Ovary (tissue), 9 donors: ENCODE measurements around the gene MBNL2. TPM values are rescaled to one million over a fixed set of nuclear protein-coding genes. Genes with fewer than 3 reads are reported as not detected.

Experiments used
- DNase-seq, 5 donors: peaks; one replicate each; pipeline ENCODE4 v3.0.0-alpha.2; 2019 to 2020
- H3K27ac ChIP-seq, 2 donors: fragments of 200-600 bp; one replicate each; pipeline versions ENCODE4 v1.5.1 to v1.8.0; 2019 to 2022
- H3K27me3 ChIP-seq: fragments of 200-600 bp; one replicate; pipeline ENCODE4 v1.8.0; 2022
- H3K36me3 ChIP-seq: fragments of 200-600 bp; sonication (generic); one replicate; pipeline ENCODE4 v1.5.1; 2019
- H3K4me1 ChIP-seq: one replicate; pipeline ENCODE4 v1.8.1; 2013; ENCODE audit warnings: mild to moderate bottlenecking, moderate library complexity; ENCODE audit not compliant: insufficient read depth
- H3K4me3 ChIP-seq: fragments of 200-600 bp; sonication (generic); one replicate; pipeline ENCODE4 v1.5.1; 2017
- H3K9me3 ChIP-seq, 2 donors: fragments of 200-600 bp in 1 of 2; sonication (generic) in 1 of 2; one replicate each; pipeline versions ENCODE4 v1.5.1 to v1.8.1; 2013 to 2019; ENCODE audit warnings: mild to moderate bottlenecking in 1 of 2, moderate library complexity in 1 of 2
- CTCF ChIP-seq, 3 donors: fragments of 450-650 bp in 2 of 3; fragments of 200-600 bp in 1 of 3; IDR thresholded peaks; one replicate each; pipeline versions ENCODE4 v1.5.1 to v1.8.0; 2016 to 2022; ENCODE audit warnings: antibody characterized with exemption in 3 of 3, mild to moderate bottlenecking in 1 of 3
- EP300 ChIP-seq: sonication (generic); formaldehyde crosslinking; IDR thresholded peaks from one replicate; pipeline ENCODE4 v1.6.1; 2017; ENCODE audit warnings: antibody characterized with exemption
- POLR2A ChIP-seq: fragments of 450-650 bp; IDR thresholded peaks from one replicate; pipeline ENCODE4 v1.6.1; 2017; ENCODE audit warnings: antibody characterized with exemption, mild to moderate bottlenecking, moderate library complexity
- WGBS, 3 donors: extraction: QIAGEN DNeasy Blood & Tissue Kit in 1 of 3; methylation state at CpG; one replicate each; pipeline versions ENCODE4 v1.1.5 to v1.1.7; 2013 to 2017; 5-methylcytosine and 5-hydroxymethylcytosine counted together
- intact Hi-C, 4 donors: fragments of 100-400 bp; cut with DNase I; formaldehyde crosslinking; loops; one replicate each; pipeline versions ENCODE4 v1.11.0 to v1.15.1; 2022 to 2023
- polyA plus RNA-seq, 2 donors: library from polyadenylated mRNA; stranded (reverse); fragments of 200-250 nt in 1 of 2; fragments of 350-450 nt in 1 of 2; fragmentation: Illumina TruSeq in 1 of 2; extraction: RNeasy Lipid Tissue Mini Kit (QIAGEN cat#74804) in 1 of 2; gene quantifications; one replicate each; pipeline ENCODE4 v1.2.3, GENCODE V29; 2013 to 2014
- total RNA-seq, 7 donors: library from RNA; depleted of rRNA in 2 of 7; stranded (reverse); fragments of >200 nt in 2 of 7; fragmentation: NEBNext Ultra II Directional in 3 of 7; extraction: Animal tissue kit (Norgen Biotek cat#: 25700) in 3 of 7; gene quantifications; one replicate each; pipeline versions ENCODE4 v1.1.0 to v1.2.4, GENCODE V29; 2016 to 2023
- donor health status: DM: no; HTN: no; CAD: no; lungs with moderate emphysema.
- donor health status: DM: no; HTN: no; CAD: no.
- donor health status: Bipolar disorder and iron deficiency.
- donor health status: DM: yes; HTN: yes; CAD: no.
- donor health status: DM: no; HTN: no; CAD: no.
- donor health status: DM: yes; HTN: yes; CAD: no.

The MBNL2 gene
- total and polyA plus RNA-seq, 9 donors, result 43.7 to 110 (median 92.1) TPM

- Histone ChIP-seq H3K27ac (no peak overlapping the region), H3K4me3 (no peak overlapping the region), H3K9me3 (no peaks in the 10 kb centered on the region), H3K27me3 (no peaks in the 10 kb centered on the region), H3K36me3 (no peaks in the 10 kb centered on the region), H3K4me1 (no peaks in the 10 kb centered on the region)
- TF ChIP-seq CTCF (IDR thresholded peaks at IDR 0.05), result no peak
- no peak for TF ChIP-seq POLR2A
- TF ChIP-seq EP300, result no peak
- DNase-seq, result no peak
- intact Hi-C loops, result no loop called here
- 77 to 84% (median 79%) methylated on average over 4 of the region's 4 CpGs for WGBS, 3 donors
Measured at GRCh38 chr13:97395447-97396136, 173.5 kb downstream of the MBNL2 start.

DNA sequence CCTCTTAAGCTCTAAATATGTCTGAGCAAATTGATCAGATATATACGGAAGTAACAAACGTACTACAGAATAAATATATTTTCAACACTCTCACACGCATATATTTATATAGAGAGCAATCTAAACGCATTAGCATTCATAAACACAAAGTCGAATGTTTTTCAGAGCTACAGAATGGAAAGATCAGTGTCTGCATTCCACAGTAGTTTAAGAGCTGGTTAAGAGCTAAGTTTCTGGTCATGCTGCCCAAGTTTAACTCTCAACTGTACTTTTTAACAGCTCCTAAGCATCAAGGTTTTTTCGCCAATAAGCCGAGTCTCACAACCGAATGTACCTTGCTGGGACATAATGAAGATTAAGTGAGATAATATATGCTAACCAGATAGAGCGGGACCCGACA, 175.1 kb downstream of the MBNL2 start:
- H3K4me1 ChIP-seq, result no peaks in the 10 kb centered on the region

GRCh38 chr13:97401421-97401820, 179.3 kb downstream of the MBNL2 start:
- Histone ChIP-seq H3K9me3 (no peaks in the 10 kb centered on the region), H3K27ac (no peak overlapping the region), H3K36me3 (no peaks in the 10 kb centered on the region), H3K27me3 (no peaks in the 10 kb centered on the region), H3K4me1 (no peaks in the 10 kb centered on the region), H3K4me3 (no peak overlapping the region)
- WGBS, 3 donors, result 64 to 78% (median 74%) methylated on average over 3 of the region's 3 CpGs
- intact Hi-C loops, result no loop called here
- DNase-seq, result no peak
- no peak for TF ChIP-seq CTCF (IDR thresholded peaks at IDR 0.05)

More for the DNA sequence above, 175.1 kb downstream of the MBNL2 start:
- no peak overlapping the region for H3K27ac ChIP-seq
- no peaks in the 10 kb centered on the region for H3K9me3 ChIP-seq
- no peak overlapping the region for H3K4me3 ChIP-seq
- H3K36me3 ChIP-seq, result no peaks in the 10 kb centered on the region
- WGBS, 3 donors, result 50 to 78% (median 69%) methylated on average over 10 of the region's 10 CpGs
- TF ChIP-seq POLR2A, result no peak
- no peak for TF ChIP-seq EP300
- TF ChIP-seq CTCF (IDR thresholded peaks at IDR 0.05), result no peak
- H3K27me3 ChIP-seq, result no peaks in the 10 kb centered on the region
- intact Hi-C loops, result no loop called here
- no peak for DNase-seq

GRCh38 chr13:97403893-97404750, 182.0 kb downstream of the MBNL2 start:
- Histone ChIP-seq H3K4me3 (no peak overlapping the region), H3K4me1 (no peaks in the 10 kb centered on the region), H3K27me3 (no peaks in the 10 kb centered on the region), H3K36me3 (no peaks in the 10 kb centered on the region), H3K9me3 (no peaks in the 10 kb centered on the region), H3K27ac (no peak overlapping the region)
- TF ChIP-seq CTCF (IDR thresholded peaks at IDR 0.05) (no peak), EP300 (no peak), POLR2A (no peak)
- no peak for DNase-seq
- WGBS, 3 donors, result 76 to 84% (median 83%) methylated on average over 3 of the region's 3 CpGs
- intact Hi-C loops, result no loop called here
